CD4-positive, CD25-positive, alpha-beta regulatory T cell (primary cell): ENCODE measurements around the gene RREB1. TPM values are rescaled to one million over a fixed set of nuclear protein-coding genes. Genes with fewer than 3 reads are reported as not detected.

Experiments used
- ATAC-seq, 2 donors: fragments of 150-1000 bp; cut with Tn5 transposase; one replicate each; pipeline ENCODE4 v1.10.0; 2021; ENCODE audit warnings: low read depth in 2 of 2, moderate number of reproducible peaks in 2 of 2, moderate library complexity in 1 of 2
- DNase-seq, 3 donors: peaks; one replicate each; pipeline versions ENCODE4 v3.0.0 to v3.0.0-alpha.2; 2012 to 2022; ENCODE audit warnings: mixed read lengths in 1 of 3
- H3K27ac ChIP-seq: one replicate; pipeline ENCODE4 v1.7.0; 2013; ENCODE audit warnings: mild to moderate bottlenecking, low read length; ENCODE audit not compliant: insufficient read depth, poor library complexity, severe bottlenecking
- H3K27me3 ChIP-seq: one replicate; pipeline ENCODE4 v1.7.0; 2013; ENCODE audit warnings: low read length; ENCODE audit not compliant: control insufficient read depth, insufficient read depth
- H3K36me3 ChIP-seq: one replicate; pipeline ENCODE4 v1.7.0; 2013; ENCODE audit warnings: mild to moderate bottlenecking, low read length, moderate library complexity; ENCODE audit not compliant: control insufficient read depth, insufficient read depth
- H3K4me1 ChIP-seq: 2 replicates; pipeline ENCODE4 v1.7.0; 2013; ENCODE audit warnings: mild to moderate bottlenecking, low read length; ENCODE audit not compliant: insufficient read depth, control insufficient read depth, poor library complexity, severe bottlenecking
- H3K4me3 ChIP-seq: one replicate; pipeline ENCODE4 v1.7.0; 2013; ENCODE audit warnings: low read depth, mild to moderate bottlenecking, low read length, moderate library complexity
- H3K9me3 ChIP-seq, 2 experiments: 1 replicate in 1 of 2; 2 replicates in 1 of 2; pipeline ENCODE4 v1.7.0; 2013; ENCODE audit warnings: low read length in 2 of 2, mild to moderate bottlenecking in 1 of 2, moderate library complexity in 1 of 2; ENCODE audit not compliant: control insufficient read depth in 2 of 2
- H3K27ac Mint-ChIP-seq, 3 donors: one replicate each; pipeline ENCODE4 v1.8.0; 2020 to 2022; ENCODE audit warnings: mild to moderate bottlenecking in 3 of 3, mixed read lengths in 3 of 3, moderate library complexity in 2 of 3
- H3K27me3 Mint-ChIP-seq: one replicate; pipeline ENCODE4 v1.8.0; 2022; ENCODE audit warnings: mild to moderate bottlenecking, mixed read lengths
- H3K36me3 Mint-ChIP-seq: one replicate; pipeline ENCODE4 v1.8.0; 2020; ENCODE audit warnings: mixed read lengths
- H3K4me1 Mint-ChIP-seq, 4 donors: one replicate each; pipeline ENCODE4 v1.8.0; 2020 to 2022; ENCODE audit warnings: mixed read lengths in 4 of 4, mild to moderate bottlenecking in 1 of 4
- H3K4me3 Mint-ChIP-seq, 4 donors: one replicate each; pipeline ENCODE4 v1.8.0; 2020 to 2022; ENCODE audit warnings: mild to moderate bottlenecking in 4 of 4, mixed read lengths in 4 of 4, moderate library complexity in 3 of 4
- H3K9me3 Mint-ChIP-seq, 7 donors: one replicate each; pipeline ENCODE4 v1.8.0; 2020 to 2022; ENCODE audit warnings: mixed read lengths in 7 of 7, mild to moderate bottlenecking in 3 of 7, moderate library complexity in 2 of 7
- polyA plus RNA-seq, 4 donors: library from polyadenylated mRNA; unstranded; fragments of 300-500 nt; fragmentation: Illumina TruSeq; gene quantifications; one replicate each; pipeline ENCODE4 v1.2.3, GENCODE V29; 2021
- total RNA-seq: library from RNA; stranded (reverse); gene quantifications from one replicate; pipeline ENCODE4 v1.2.3, GENCODE V29; 2022

Gene RREB1
- total and polyA plus RNA-seq, 5 donors from 2014 or later = 1.2 to 45.2 (median 2.3) TPM

DNA sequence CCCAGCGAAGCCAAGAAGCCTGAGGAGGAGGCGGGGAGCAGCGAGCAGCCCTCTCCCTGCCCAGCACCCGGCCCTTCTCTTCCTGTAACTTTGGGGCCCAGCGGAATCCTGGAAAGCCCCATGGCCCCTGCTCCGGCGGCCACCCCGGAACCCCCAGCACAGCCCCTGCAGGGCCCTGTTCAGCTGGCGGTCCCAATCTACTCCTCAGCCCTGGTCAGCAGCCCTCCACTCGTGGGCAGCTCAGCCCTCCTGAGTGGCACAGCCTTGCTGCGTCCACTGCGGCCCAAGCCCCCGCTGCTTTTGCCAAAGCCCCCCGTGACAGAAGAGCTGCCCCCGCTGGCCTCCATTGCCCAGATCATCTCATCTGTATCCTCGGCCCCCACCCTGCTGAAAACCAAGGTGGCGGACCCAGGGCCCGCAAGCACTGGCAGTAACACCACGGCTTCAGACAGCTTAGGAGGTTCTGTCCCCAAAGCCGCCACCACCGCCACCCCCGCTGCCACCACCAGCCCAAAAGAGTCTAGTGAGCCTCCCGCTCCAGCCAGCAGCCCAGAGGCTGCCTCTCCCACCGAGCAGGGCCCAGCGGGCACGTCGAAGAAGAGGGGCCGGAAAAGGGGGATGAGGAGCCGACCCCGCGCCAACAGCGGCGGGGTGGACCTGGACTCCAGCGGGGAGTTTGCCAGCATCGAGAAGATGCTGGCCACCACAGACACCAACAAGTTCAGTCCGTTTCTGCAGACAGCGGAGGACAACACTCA lies 123.4 kb downstream of the RREB1 start:
- H3K36me3 Mint-ChIP-seq = peaks cover 49% of the 10 kb centered on the region
- peaks cover 77% of the 10 kb centered on the region for H3K36me3 ChIP-seq
- H3K4me3 Mint-ChIP-seq = no peak overlapping the region
- H3K27ac ChIP-seq = no peak overlapping the region
- H3K4me1 ChIP-seq = no peaks in the 10 kb centered on the region
- no peak overlapping the region for H3K27ac Mint-ChIP-seq
- no peak overlapping the region for H3K4me3 ChIP-seq
- no peaks in the 10 kb centered on the region for H3K9me3 ChIP-seq
- no peak for ATAC-seq
- no peaks in the 10 kb centered on the region for H3K27me3 ChIP-seq
- no peaks in the 10 kb centered on the region for H3K9me3 Mint-ChIP-seq
- no peaks in the 10 kb centered on the region for H3K27me3 Mint-ChIP-seq
- H3K4me1 Mint-ChIP-seq = peaks cover 0 to 14% (median 4%) of the 10 kb centered on the region in 4 donors
- DNase-seq = no peak

GRCh38 chr6:7232351-7232750 lies 124.6 kb downstream of the RREB1 start:
- Mint-ChIP-seq H3K36me3 (peaks cover 42% of the 10 kb centered on the region), H3K4me3 (no peak overlapping the region), H3K27ac (peak overlapping the region in 2 of 3 donors; percentile 54 to 56), H3K9me3 (no peaks in the 10 kb centered on the region), H3K27me3 (no peaks in the 10 kb centered on the region), H3K4me1 (peaks cover 0 to 15% (median 4%) of the 10 kb centered on the region in 4 donors)
- Histone ChIP-seq H3K4me1 (no peaks in the 10 kb centered on the region), H3K27me3 (no peaks in the 10 kb centered on the region), H3K4me3 (no peak overlapping the region), H3K27ac (no peak overlapping the region), H3K9me3 (no peaks in the 10 kb centered on the region), H3K36me3 (peaks cover 69% of the 10 kb centered on the region)
- DNase-seq (no peak), ATAC-seq (no peak)

- Histone ChIP-seq H3K27me3 (no peaks in the 10 kb centered on the region), H3K4me1 (no peaks in the 10 kb centered on the region), H3K27ac (no peak overlapping the region), H3K4me3 (no peak overlapping the region), H3K36me3 (peaks cover 53% of the 10 kb centered on the region), H3K9me3 (no peaks in the 10 kb centered on the region)
- Mint-ChIP-seq H3K9me3 (no peaks in the 10 kb centered on the region), H3K36me3 (peaks cover 27% of the 10 kb centered on the region), H3K27ac (peak overlapping the region in 2 of 3 donors; percentile 18 to 75), H3K27me3 (no peaks in the 10 kb centered on the region), H3K4me3 (no peak overlapping the region), H3K4me1 (peaks cover 0 to 18% (median 4%) of the 10 kb centered on the region in 4 donors)
- DNase-seq (no peak), ATAC-seq (no peak)
Measured at GRCh38 chr6:7234547-7234946, 126.8 kb downstream of the RREB1 start.

DNA sequence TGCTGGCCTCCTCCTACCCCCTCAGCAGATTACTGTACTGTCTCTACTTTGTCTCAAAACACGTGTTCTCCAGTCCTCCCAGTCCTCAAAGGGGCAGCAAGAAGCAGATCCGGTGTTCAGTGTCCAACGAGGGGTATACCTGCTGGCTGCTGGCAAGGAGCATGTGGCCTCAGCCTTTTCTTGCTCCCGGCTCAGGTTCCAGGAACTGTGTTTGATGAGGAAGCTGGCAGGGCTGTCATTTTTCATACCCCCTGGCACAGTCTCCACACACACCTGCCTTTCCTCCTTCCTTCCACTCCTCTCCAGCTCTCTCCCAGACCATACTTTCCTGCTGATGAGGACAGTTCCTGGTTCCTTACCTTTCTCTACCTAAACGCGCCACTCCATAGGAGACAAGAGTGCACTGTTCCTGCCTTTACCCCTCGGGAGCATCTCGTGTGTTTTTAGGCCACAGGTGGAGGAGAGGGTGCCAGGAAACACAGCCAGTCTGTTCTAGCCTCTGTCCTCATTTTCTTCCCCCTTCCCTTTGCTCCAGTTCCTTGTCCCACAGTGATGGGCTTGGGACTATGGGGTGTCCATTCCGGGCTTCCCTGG lies 128.0 kb downstream of the RREB1 start:
- Histone ChIP-seq H3K36me3 (peaks cover 52% of the 10 kb centered on the region), H3K4me1 (no peaks in the 10 kb centered on the region), H3K4me3 (no peak overlapping the region), H3K9me3 (no peaks in the 10 kb centered on the region), H3K27me3 (no peaks in the 10 kb centered on the region), H3K27ac (no peak overlapping the region)
- Mint-ChIP-seq H3K36me3 (peaks cover 28% of the 10 kb centered on the region), H3K27me3 (no peaks in the 10 kb centered on the region), H3K27ac (peak overlapping the region in 2 of 3 donors; percentile 55 to 91), H3K4me3 (no peak overlapping the region), H3K4me1 (peaks cover 0 to 18% (median 4%) of the 10 kb centered on the region in 4 donors), H3K9me3 (no peaks in the 10 kb centered on the region)
- ATAC-seq = no peak
- DNase-seq = no peak

- H3K9me3 Mint-ChIP-seq = no peaks in the 10 kb centered on the region
Measured at GRCh38 chr6:7236306-7237209, 128.8 kb downstream of the RREB1 start.

DNA sequence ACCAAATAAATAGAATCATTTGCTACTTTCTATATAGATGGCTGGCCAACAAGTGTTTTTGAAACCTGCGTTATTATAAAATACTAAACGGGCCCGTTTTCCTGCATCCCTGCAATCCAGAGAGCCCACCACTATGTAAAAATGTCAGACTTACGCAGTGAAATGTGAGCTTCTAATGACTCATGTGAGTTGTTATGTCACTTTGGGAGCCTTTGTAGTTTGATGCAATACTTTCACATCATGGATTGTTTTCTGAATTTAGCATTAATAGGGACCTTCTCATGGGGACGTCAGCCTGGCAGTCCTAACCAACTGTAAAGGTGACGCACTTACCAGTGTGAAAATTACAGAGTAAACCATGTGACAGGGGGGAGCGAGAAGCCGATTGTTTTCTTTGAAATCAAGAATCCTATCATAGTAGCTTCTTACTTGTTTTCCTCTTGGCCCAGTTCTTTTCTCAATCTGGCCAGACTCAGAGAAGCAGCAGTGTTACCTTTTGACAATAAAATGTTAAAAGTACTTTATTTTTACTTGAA lies 130.0 kb downstream of the RREB1 start:
- peaks cover 0 to 15% (median 6%) of the 10 kb centered on the region in 4 donors for H3K4me1 Mint-ChIP-seq
- H3K36me3 Mint-ChIP-seq = peaks cover 27% of the 10 kb centered on the region
- H3K4me3 Mint-ChIP-seq = no peak overlapping the region

More at GRCh38 chr6:7236306-7237209, 128.8 kb downstream of the RREB1 start:
- peak overlapping the region in 1 of 3 donors; percentile 91 for H3K27ac Mint-ChIP-seq
- Histone ChIP-seq H3K27me3 (no peaks in the 10 kb centered on the region), H3K4me3 (no peak overlapping the region), H3K36me3 (peaks cover 49% of the 10 kb centered on the region), H3K4me1 (no peaks in the 10 kb centered on the region), H3K9me3 (no peaks in the 10 kb centered on the region), H3K27ac (no peak overlapping the region)
- H3K36me3 Mint-ChIP-seq = peaks cover 35% of the 10 kb centered on the region
- no peak for DNase-seq
- peak in 1 of 2 donors; percentile 25 for ATAC-seq
- H3K27me3 Mint-ChIP-seq = no peaks in the 10 kb centered on the region
- H3K4me3 Mint-ChIP-seq = no peak overlapping the region
- peaks cover 0 to 18% (median 6%) of the 10 kb centered on the region in 4 donors for H3K4me1 Mint-ChIP-seq

DNA sequence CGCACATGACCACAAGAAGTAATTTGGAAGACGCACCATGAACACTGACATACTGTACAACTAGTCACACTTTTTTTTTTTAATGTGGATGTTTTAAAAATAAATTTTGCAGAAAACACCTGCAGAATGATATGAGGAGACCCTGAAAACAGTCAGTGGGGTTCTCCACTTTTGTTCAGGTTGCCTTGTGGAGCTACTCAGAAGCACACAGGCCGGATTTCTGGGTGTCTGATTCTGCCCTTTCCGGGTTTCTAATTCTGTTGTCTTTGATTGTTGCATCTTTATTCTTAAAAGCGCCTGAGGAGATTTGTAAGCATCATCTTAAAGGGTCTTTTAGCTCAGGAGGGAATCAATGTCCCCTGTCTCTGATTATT lies 130.8 kb downstream of the RREB1 start:
- Histone ChIP-seq H3K27me3 (no peaks in the 10 kb centered on the region), H3K36me3 (peaks cover 44% of the 10 kb centered on the region), H3K4me3 (no peak overlapping the region), H3K9me3 (no peaks in the 10 kb centered on the region), H3K27ac (no peak overlapping the region), H3K4me1 (peaks cover 4% of the 10 kb centered on the region)
- H3K4me1 Mint-ChIP-seq = peaks cover 4 to 20% (median 11%) of the 10 kb centered on the region in 4 donors
- H3K27me3 Mint-ChIP-seq = no peaks in the 10 kb centered on the region
- H3K4me3 Mint-ChIP-seq = no peak overlapping the region
- peaks cover 27% of the 10 kb centered on the region for H3K36me3 Mint-ChIP-seq
- ATAC-seq (no peak), DNase-seq (no peak)
- H3K27ac Mint-ChIP-seq = no peak overlapping the region
- H3K9me3 Mint-ChIP-seq = no peaks in the 10 kb centered on the region

More for the DNA sequence above, 130.0 kb downstream of the RREB1 start:
- Histone ChIP-seq H3K36me3 (peaks cover 46% of the 10 kb centered on the region), H3K4me3 (no peak overlapping the region), H3K9me3 (no peaks in the 10 kb centered on the region), H3K27ac (no peak overlapping the region), H3K27me3 (no peaks in the 10 kb centered on the region), H3K4me1 (no peaks in the 10 kb centered on the region)
- DNase-seq = no peak
- H3K27ac Mint-ChIP-seq = peak overlapping the region in 1 of 3 donors; percentile 32
- H3K9me3 Mint-ChIP-seq = no peaks in the 10 kb centered on the region
- no peak for ATAC-seq
- no peaks in the 10 kb centered on the region for H3K27me3 Mint-ChIP-seq
